ENCODE results near the gene RPS6KA2. TPM values are rescaled to one million over a fixed set of nuclear protein-coding genes. Genes with fewer than 3 reads are reported as not detected.
"Not testable (repeated sequence)": the region's sequence is repeated elsewhere in the genome, so short reads cannot be mapped to it uniquely, and the experiment has no call there.

The RPS6KA2 gene
- total RNA-seq, 1 donor from 2014 or later, result 10.4 TPM

GRCh38 chr6:166540631-166541331, 86.3 kb downstream of the RPS6KA2 start:
- no peaks in the 10 kb centered on the region for H3K27me3 ChIP-seq (ENCODE audit: control insufficient read depth in 3 of 3, insufficient read depth in 3 of 3, low read length in 3 of 3)
- H3K9ac ChIP-seq (ENCODE audit: low read depth in 1 of 3, low read length in 3 of 3), result peak overlapping the region in 2 of 3 donors; percentile 23 to 60
- H3K9me3 ChIP-seq (ENCODE audit: control insufficient read depth in 3 of 3, low read length in 3 of 3), result no peaks in the 10 kb centered on the region
- H3K27ac ChIP-seq (ENCODE audit: low read depth, low read length), result no peak overlapping the region
- H3K36me3 ChIP-seq (ENCODE audit: control insufficient read depth in 3 of 3, insufficient read depth in 3 of 3, low read length in 3 of 3), result peaks cover 4 to 10% (median 7%) of the 10 kb centered on the region in 3 donors
- peaks cover 13 to 24% (median 18%) of the 10 kb centered on the region in 3 donors for H3K4me1 ChIP-seq (ENCODE audit: control insufficient read depth in 3 of 3, insufficient read depth in 3 of 3, low read length in 3 of 3)
- peak overlapping the region; percentile 44 to 62 (median 45) for H3K4me3 ChIP-seq (ENCODE audit: low read length in 3 of 3)

- no peaks in the 10 kb centered on the region for H3K27me3 ChIP-seq (ENCODE audit: control insufficient read depth in 3 of 3, insufficient read depth in 3 of 3, low read length in 3 of 3)
- H3K9me3 ChIP-seq (ENCODE audit: control insufficient read depth in 3 of 3, low read length in 3 of 3), result no peaks in the 10 kb centered on the region
Measured at GRCh38 chr6:166539543-166539942, 87.5 kb downstream of the RPS6KA2 start.

DNA sequence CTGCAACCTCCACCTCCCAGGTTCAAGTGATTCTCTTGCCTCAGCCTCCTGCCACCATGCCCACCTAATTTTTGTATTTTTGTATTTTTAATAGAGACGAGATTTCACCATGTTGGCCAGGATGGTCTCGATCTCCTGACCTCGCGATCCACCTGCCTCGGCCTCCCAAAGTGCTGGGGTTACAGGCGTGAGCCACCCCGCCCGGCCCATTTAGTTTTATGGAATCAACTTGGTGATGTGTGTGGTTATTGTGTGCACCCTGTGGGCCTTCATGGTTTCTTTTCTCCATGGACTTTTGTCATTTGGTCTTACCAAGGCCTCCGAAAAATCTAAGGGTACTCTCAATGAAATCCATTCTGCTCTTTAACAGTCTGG, 88.1 kb downstream of the RPS6KA2 start:
- H3K27me3 ChIP-seq (ENCODE audit: control insufficient read depth in 3 of 3, insufficient read depth in 3 of 3, low read length in 3 of 3); H3K9ac ChIP-seq (ENCODE audit: low read depth in 1 of 3, low read length in 3 of 3); H3K9me3 ChIP-seq (ENCODE audit: control insufficient read depth in 3 of 3, low read length in 3 of 3); H3K4me3 ChIP-seq (ENCODE audit: low read length in 3 of 3); H3K27ac ChIP-seq (ENCODE audit: low read depth, low read length): not testable (repeated sequence)
- Histone ChIP-seq H3K36me3 (ENCODE audit: control insufficient read depth in 3 of 3, insufficient read depth in 3 of 3, low read length in 3 of 3) (peaks cover 16 to 18% (median 17%) of the 10 kb centered on the region in 3 donors), H3K4me1 (ENCODE audit: control insufficient read depth in 3 of 3, insufficient read depth in 3 of 3, low read length in 3 of 3) (peaks cover 13 to 24% (median 18%) of the 10 kb centered on the region in 3 donors)

More at GRCh38 chr6:166539543-166539942, 87.5 kb downstream of the RPS6KA2 start:
- Histone ChIP-seq H3K27ac (ENCODE audit: low read depth, low read length) (no peak overlapping the region), H3K36me3 (ENCODE audit: control insufficient read depth in 3 of 3, insufficient read depth in 3 of 3, low read length in 3 of 3) (peaks cover 14 to 17% (median 16%) of the 10 kb centered on the region in 3 donors), H3K9ac (ENCODE audit: low read depth in 1 of 3, low read length in 3 of 3) (no peak overlapping the region), H3K4me3 (ENCODE audit: low read length in 3 of 3) (no peak overlapping the region), H3K4me1 (ENCODE audit: control insufficient read depth in 3 of 3, insufficient read depth in 3 of 3, low read length in 3 of 3) (peaks cover 13 to 24% (median 18%) of the 10 kb centered on the region in 3 donors)

- Histone ChIP-seq H3K27me3 (ENCODE audit: control insufficient read depth in 3 of 3, insufficient read depth in 3 of 3, low read length in 3 of 3) (no peaks in the 10 kb centered on the region), H3K4me1 (ENCODE audit: control insufficient read depth in 3 of 3, insufficient read depth in 3 of 3, low read length in 3 of 3) (peaks cover 13 to 24% (median 18%) of the 10 kb centered on the region in 3 donors), H3K9ac (ENCODE audit: low read depth in 1 of 3, low read length in 3 of 3) (no peak overlapping the region), H3K27ac (ENCODE audit: low read depth, low read length) (no peak overlapping the region), H3K9me3 (ENCODE audit: control insufficient read depth in 3 of 3, low read length in 3 of 3) (no peaks in the 10 kb centered on the region), H3K36me3 (ENCODE audit: control insufficient read depth in 3 of 3, insufficient read depth in 3 of 3, low read length in 3 of 3) (peaks cover 17 to 20% (median 18%) of the 10 kb centered on the region in 3 donors), H3K4me3 (ENCODE audit: low read length in 3 of 3) (no peak overlapping the region)
Measured at GRCh38 chr6:166538297-166539010, 88.6 kb downstream of the RPS6KA2 start.

DNA sequence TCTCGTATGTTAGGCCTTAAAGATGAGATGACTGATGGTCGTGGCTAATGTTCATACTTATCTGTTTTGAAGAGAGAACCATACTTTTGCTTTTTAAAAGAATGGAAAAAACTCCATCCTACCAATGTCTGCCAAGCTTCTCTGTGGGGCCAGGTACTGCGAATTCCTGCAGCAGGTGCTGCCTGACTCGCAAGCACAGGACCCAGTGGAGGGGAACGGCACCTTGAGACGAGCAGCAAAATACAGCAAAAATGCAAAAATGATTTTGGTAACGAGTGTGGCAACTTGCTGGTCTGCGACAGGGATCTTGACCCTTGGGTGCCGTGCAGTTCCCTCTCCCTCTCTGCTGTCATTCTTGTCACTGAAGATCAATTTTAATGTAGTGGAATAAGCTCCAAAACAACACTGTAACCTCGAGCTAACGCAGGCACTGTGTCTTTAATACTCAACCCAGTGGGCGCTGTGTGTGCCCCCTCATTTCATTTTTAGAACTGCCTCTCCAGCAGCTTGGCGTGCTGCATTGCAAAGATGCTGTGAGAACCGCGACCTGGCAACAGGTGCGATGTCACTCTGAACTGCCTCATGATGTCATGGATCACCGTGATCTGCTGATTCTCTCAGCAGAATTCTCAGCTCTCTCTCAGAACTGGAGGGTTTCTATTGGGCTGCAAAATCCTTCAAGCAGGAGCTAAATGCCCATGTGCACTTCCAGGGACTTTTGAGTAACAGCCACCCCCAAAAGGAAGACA, 92.2 kb downstream of the RPS6KA2 start:
- no peak overlapping the region for H3K27ac ChIP-seq (ENCODE audit: low read depth, low read length)

GRCh38 chr6:166533205-166533824, 93.7 kb downstream of the RPS6KA2 start:
- H3K27me3 ChIP-seq (ENCODE audit: control insufficient read depth in 3 of 3, insufficient read depth in 3 of 3, low read length in 3 of 3), result no peaks in the 10 kb centered on the region
- H3K4me1 ChIP-seq (ENCODE audit: control insufficient read depth in 3 of 3, insufficient read depth in 3 of 3, low read length in 3 of 3), result no peaks in the 10 kb centered on the region
- no peak overlapping the region for H3K4me3 ChIP-seq (ENCODE audit: low read length in 3 of 3)
- H3K36me3 ChIP-seq (ENCODE audit: control insufficient read depth in 3 of 3, insufficient read depth in 3 of 3, low read length in 3 of 3), result peaks cover 35 to 43% (median 37%) of the 10 kb centered on the region in 3 donors
- no peak overlapping the region for H3K9ac ChIP-seq (ENCODE audit: low read depth in 1 of 3, low read length in 3 of 3)
- H3K9me3 ChIP-seq (ENCODE audit: control insufficient read depth in 3 of 3, low read length in 3 of 3), result no peaks in the 10 kb centered on the region
- no peak overlapping the region for H3K27ac ChIP-seq (ENCODE audit: low read depth, low read length)

More for the DNA sequence above, 92.2 kb downstream of the RPS6KA2 start:
- H3K4me3 ChIP-seq (ENCODE audit: low read length in 3 of 3), result no peak overlapping the region
- no peaks in the 10 kb centered on the region for H3K9me3 ChIP-seq (ENCODE audit: control insufficient read depth in 3 of 3, low read length in 3 of 3)
- H3K9ac ChIP-seq (ENCODE audit: low read depth in 1 of 3, low read length in 3 of 3), result no peak overlapping the region
- no peaks in the 10 kb centered on the region for H3K27me3 ChIP-seq (ENCODE audit: control insufficient read depth in 3 of 3, insufficient read depth in 3 of 3, low read length in 3 of 3)
- no peaks in the 10 kb centered on the region for H3K4me1 ChIP-seq (ENCODE audit: control insufficient read depth in 3 of 3, insufficient read depth in 3 of 3, low read length in 3 of 3)
- peaks cover 35 to 43% (median 40%) of the 10 kb centered on the region in 3 donors for H3K36me3 ChIP-seq (ENCODE audit: control insufficient read depth in 3 of 3, insufficient read depth in 3 of 3, low read length in 3 of 3)

DNA sequence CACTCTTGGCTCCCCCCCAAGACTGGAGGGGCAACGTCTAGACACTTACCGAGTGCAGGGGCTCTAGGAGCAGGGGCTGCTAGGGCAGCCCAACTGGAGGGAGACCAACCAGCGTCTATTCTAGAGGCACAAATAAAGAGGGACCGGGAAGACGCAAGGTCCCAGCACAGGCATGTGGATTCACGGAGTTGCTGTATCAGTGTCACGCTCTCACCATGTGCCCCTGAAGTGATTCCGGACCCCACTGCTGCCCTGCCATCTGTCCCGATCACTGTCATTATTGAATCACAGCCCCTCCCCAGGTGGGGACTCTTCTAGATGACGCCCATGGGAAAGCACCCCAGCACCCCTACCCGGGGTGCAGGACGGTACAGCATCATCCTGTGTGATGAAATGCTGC, 94.7 kb downstream of the RPS6KA2 start:
- no peak overlapping the region for H3K27ac ChIP-seq (ENCODE audit: low read depth, low read length)
- H3K9me3 ChIP-seq (ENCODE audit: control insufficient read depth in 3 of 3, low read length in 3 of 3), result no peaks in the 10 kb centered on the region
- H3K9ac ChIP-seq (ENCODE audit: low read depth in 1 of 3, low read length in 3 of 3), result no peak overlapping the region
- H3K27me3 ChIP-seq (ENCODE audit: control insufficient read depth in 3 of 3, insufficient read depth in 3 of 3, low read length in 3 of 3), result no peaks in the 10 kb centered on the region
- peaks cover 35 to 43% (median 36%) of the 10 kb centered on the region in 3 donors for H3K36me3 ChIP-seq (ENCODE audit: control insufficient read depth in 3 of 3, insufficient read depth in 3 of 3, low read length in 3 of 3)
- H3K4me1 ChIP-seq (ENCODE audit: control insufficient read depth in 3 of 3, insufficient read depth in 3 of 3, low read length in 3 of 3), result no peaks in the 10 kb centered on the region
- no peak overlapping the region for H3K4me3 ChIP-seq (ENCODE audit: low read length in 3 of 3)

DNA sequence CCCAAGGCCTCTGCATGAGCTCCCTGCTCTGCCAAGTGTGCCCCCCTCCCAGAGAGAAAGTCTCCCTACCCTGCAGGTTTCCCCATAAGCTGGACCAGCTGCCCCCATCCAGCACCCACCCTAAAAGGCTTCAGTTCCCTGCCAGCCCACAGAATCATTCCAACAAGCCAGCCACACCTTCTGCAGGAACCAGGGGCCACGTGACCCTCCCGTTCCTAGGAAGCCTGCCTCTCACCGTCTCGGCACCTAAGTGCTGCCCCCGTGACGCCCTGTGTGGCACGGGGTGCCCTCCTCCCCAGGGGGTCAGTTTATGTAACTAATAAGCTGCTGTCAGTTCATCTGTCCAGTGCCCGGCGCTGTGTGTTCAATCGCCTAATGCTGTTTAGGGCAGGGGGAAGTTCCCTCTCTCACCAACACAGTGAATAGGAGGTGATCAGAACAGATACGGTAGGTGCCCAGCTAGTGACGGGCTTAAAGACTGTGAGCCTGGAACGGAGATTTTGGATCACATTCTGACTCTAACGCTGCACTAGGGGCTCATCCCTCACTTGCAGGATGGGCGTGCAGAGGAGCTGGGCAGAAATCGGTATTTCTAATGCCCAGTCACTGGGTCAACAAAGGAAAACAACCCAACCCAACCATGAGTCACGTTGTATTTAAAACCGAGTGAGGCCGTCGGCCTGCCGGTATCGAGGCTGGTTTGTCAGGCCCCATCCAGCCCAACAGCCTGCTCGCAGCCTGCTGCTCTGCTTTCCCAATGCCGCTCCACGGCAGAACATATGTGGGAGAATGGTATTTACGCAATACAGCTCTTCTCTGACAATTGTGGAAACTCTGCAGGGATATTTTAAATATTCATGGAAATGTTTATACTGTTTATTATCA, 96.6 kb downstream of the RPS6KA2 start:
- H3K27me3 ChIP-seq (ENCODE audit: control insufficient read depth in 3 of 3, insufficient read depth in 3 of 3, low read length in 3 of 3), result no peaks in the 10 kb centered on the region
- H3K9ac ChIP-seq (ENCODE audit: low read depth in 1 of 3, low read length in 3 of 3), result no peak overlapping the region
- H3K4me1 ChIP-seq (ENCODE audit: control insufficient read depth in 3 of 3, insufficient read depth in 3 of 3, low read length in 3 of 3), result no peaks in the 10 kb centered on the region
- H3K27ac ChIP-seq (ENCODE audit: low read depth, low read length), result no peak overlapping the region
- H3K36me3 ChIP-seq (ENCODE audit: control insufficient read depth in 3 of 3, insufficient read depth in 3 of 3, low read length in 3 of 3), result peaks cover 31 to 35% (median 33%) of the 10 kb centered on the region in 3 donors
- H3K4me3 ChIP-seq (ENCODE audit: low read length in 3 of 3), result no peak overlapping the region
- no peaks in the 10 kb centered on the region for H3K9me3 ChIP-seq (ENCODE audit: control insufficient read depth in 3 of 3, low read length in 3 of 3)

DNA sequence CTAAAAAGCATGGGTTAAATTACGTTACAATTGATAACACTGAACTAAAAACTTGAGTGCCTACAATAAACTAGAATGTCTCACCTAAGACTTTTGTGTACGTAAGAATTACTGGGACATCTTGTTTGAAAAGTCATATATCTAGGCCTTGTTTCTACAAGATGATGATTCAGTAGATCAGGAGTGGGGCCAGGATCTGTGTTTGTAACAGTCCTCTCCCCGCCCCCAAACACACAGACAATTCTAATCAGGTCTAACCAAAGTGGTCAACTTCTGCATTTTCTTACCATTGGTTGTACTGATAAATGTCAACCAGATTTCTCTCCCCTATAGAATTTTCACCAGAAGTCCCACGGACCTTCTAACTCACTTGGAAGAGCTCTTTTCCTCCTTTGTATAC, 97.5 kb downstream of the RPS6KA2 start:
- no peaks in the 10 kb centered on the region for H3K27me3 ChIP-seq (ENCODE audit: control insufficient read depth in 3 of 3, insufficient read depth in 3 of 3, low read length in 3 of 3)
- no peak overlapping the region for H3K27ac ChIP-seq (ENCODE audit: low read depth, low read length)
- H3K9me3 ChIP-seq (ENCODE audit: control insufficient read depth in 3 of 3, low read length in 3 of 3), result no peaks in the 10 kb centered on the region
- peaks cover 0 to under 1% (median 0%) of the 10 kb centered on the region in 3 donors for H3K4me1 ChIP-seq (ENCODE audit: control insufficient read depth in 3 of 3, insufficient read depth in 3 of 3, low read length in 3 of 3)
- no peak overlapping the region for H3K4me3 ChIP-seq (ENCODE audit: low read length in 3 of 3)
- peaks cover 26 to 32% (median 29%) of the 10 kb centered on the region in 3 donors for H3K36me3 ChIP-seq (ENCODE audit: control insufficient read depth in 3 of 3, insufficient read depth in 3 of 3, low read length in 3 of 3)
- H3K9ac ChIP-seq (ENCODE audit: low read depth in 1 of 3, low read length in 3 of 3), result no peak overlapping the region

Data from skeletal muscle tissue (tissue), 4 donors.